DOHH2 (cell line): ENCODE measurements around the gene VWA5B1.

Source experiments
- CTCF ChIP-seq: fragments of 200-600 bp; sonication (generic); IDR thresholded peaks from one replicate; pipeline ENCODE4 v1.5.1; 2014; ENCODE audit warnings: antibody characterized with exemption, mild to moderate bottlenecking, low read depth, low read length; ENCODE audit not compliant: poor library complexity, severe bottlenecking
- EZH2phosphoT487 ChIP-seq: fragments of 200-600 bp; sonication (generic); IDR thresholded peaks from 2 replicates; pipeline ENCODE4 v1.6.1; 2017; ENCODE audit warnings: borderline replicate concordance, mild to moderate bottlenecking, antibody characterized with exemption, low read length, moderate library complexity, mixed read lengths

GRCh38 chr1:20318521-20318920, 27.8 kb downstream of the VWA5B1 start:
- TF ChIP-seq CTCF (no peak), EZH2phosphoT487 (no peak)
